NCI-H526 treated with DMSO at 0.1 percent for 48 hours (cell line): ENCODE results near the gene HRAS.

Source experiments
- DNase-seq: peaks from one replicate; lab custom pipeline; 2025; lab: John Stamatoyannopoulos, UW

The HRAS gene

GRCh38 chr11:553083-553987, 18.0 kb upstream of the HRAS start:
- DNase-seq: no peak

- DNase-seq: no peak
Measured at GRCh38 chr11:551596-551995, 16.2 kb upstream of the HRAS start.

GRCh38 chr11:551131-551530, 15.8 kb upstream of the HRAS start:
- no peak for DNase-seq

GRCh38 chr11:550746-551085, 15.3 kb upstream of the HRAS start:
- DNase-seq: no peak

GRCh38 chr11:550021-550745, 14.8 kb upstream of the HRAS start:
- no peak for DNase-seq

- no peak for DNase-seq
Measured at GRCh38 chr11:548700-549603, 13.6 kb upstream of the HRAS start.

- no peak for DNase-seq
Measured at GRCh38 chr11:545171-545570, 9.8 kb upstream of the HRAS start.

- DNase-seq: no peak
Measured at GRCh38 chr11:544817-545166, 9.4 kb upstream of the HRAS start.

GRCh38 chr11:541433-541885, 6.1 kb upstream of the HRAS start:
- no peak for DNase-seq

GRCh38 chr11:540583-541432, 5.4 kb upstream of the HRAS start:
- DNase-seq: no peak

GRCh38 chr11:539971-540481, 4.7 kb upstream of the HRAS start:
- no peak for DNase-seq

- no peak for DNase-seq
Measured at GRCh38 chr11:538431-539051, 3.2 kb upstream of the HRAS start.

GRCh38 chr11:537622-538430, 2.5 kb upstream of the HRAS start:
- no peak for DNase-seq

GRCh38 chr11:536841-537621, 1.7 kb upstream of the HRAS start, which contains the start of gene LRRC56:
Gene LRRC56 (plus strand): TSS chr11:537527. CDS start chr11:540685, 3,158 bp downstream.
- peak; percentile 94 for DNase-seq

- DNase-seq: no peak
Measured at GRCh38 chr11:535210-535518, 212 bp downstream of the HRAS start.

- peak; percentile 66 for DNase-seq
Measured at GRCh38 chr11:534396-535209, 773 bp downstream of the HRAS start.

- no peak for DNase-seq
Measured at GRCh38 chr11:533586-534395, 1.6 kb downstream of the HRAS start.
